ENCODE data around the gene SPAG9.

Gene SPAG9

DNA sequence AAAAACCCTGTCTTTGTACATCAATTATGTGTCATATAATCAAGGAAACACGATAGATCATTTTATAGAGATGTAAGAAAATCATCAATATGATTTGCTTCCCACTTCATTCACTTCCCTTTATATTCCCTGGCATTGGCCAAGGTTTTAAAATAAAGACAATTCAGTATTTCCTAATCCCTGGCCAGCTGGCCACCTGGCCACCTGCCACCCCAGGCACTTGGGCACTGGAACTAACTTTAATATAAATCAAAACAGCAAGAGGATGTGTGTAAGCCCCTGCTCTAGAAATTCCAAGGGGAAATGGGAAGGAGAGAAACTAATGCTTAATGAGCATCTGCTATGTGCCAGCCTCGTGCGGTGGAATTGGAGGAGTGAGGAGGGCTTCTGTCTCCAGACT is 195.9 kb downstream of the SPAG9 start:
- TF ChIP-seq, protein P1, sequence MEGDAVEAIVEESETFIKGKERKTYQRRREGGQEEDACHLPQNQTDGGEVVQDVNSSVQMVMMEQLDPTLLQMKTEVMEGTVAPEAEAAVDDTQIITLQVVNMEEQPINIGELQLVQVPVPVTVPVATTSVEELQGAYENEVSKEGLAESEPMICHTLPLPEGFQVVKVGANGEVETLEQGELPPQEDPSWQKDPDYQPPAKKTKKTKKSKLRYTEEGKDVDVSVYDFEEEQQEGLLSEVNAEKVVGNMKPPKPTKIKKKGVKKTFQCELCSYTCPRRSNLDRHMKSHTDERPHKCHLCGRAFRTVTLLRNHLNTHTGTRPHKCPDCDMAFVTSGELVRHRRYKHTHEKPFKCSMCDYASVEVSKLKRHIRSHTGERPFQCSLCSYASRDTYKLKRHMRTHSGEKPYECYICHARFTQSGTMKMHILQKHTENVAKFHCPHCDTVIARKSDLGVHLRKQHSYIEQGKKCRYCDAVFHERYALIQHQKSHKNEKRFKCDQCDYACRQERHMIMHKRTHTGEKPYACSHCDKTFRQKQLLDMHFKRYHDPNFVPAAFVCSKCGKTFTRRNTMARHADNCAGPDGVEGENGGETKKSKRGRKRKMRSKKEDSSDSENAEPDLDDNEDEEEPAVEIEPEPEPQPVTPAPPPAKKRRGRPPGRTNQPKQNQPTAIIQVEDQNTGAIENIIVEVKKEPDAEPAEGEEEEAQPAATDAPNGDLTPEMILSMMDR (IDR thresholded peaks at IDR 0.05; ENCODE audit: low read depth, low read length, missing control alignments) = no peak
- H3K4me3 ChIP-seq (replicated peaks; ENCODE audit: low read depth, low read length) = no peak overlapping the region
- no peak for DNase-seq (ENCODE audit: extremely low read depth, low read depth)

DNA sequence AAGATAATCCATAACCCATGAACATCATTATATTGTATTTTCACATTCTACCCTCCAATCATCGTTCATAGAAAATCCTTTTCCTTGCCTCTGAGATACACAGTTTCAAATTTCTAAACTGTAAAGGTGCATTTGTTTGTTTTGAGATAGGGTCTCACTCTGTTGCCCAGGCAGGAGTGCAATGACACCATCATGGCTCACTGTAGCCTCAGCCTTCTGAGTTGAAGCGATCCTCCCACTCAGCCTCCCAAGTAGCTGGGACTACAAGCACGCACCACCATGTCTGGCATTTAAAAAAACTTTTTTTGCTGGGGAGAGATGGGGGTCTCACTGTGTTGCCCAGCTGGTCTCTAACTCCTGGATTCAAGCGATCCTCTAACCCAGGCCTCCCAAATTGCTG is 196.4 kb downstream of the SPAG9 start:
- TF ChIP-seq, protein P1 (IDR thresholded peaks at IDR 0.05; ENCODE audit: low read depth, low read length, missing control alignments) = no peak
- no peak for DNase-seq (ENCODE audit: extremely low read depth, low read depth)

DNA sequence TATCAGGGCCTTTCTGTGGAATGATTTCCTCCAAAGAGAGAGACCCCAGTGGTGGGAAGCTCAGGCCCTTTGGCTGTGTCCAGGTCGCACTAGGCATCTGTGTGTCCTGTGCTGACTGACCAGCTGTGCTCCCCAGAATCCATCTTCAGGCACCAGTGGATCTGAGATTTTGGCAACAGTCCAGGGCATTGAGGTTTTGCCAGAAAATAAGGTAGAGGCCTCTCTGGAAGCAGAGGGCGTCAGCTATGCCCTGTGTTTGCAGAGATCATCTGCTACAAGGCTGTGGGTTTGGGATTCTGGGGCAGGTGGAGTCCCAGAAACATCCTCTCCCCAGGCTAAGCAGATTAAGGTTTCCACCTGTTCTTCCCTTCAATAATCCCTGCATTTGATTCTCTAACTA is 197.1 kb downstream of the SPAG9 start:
- H3K4me3 ChIP-seq (replicated peaks; ENCODE audit: low read depth, low read length) = no peak overlapping the region
- no peak for DNase-seq (ENCODE audit: extremely low read depth, low read depth)
- TF ChIP-seq, protein P1 (IDR thresholded peaks at IDR 0.05; ENCODE audit: low read depth, low read length, missing control alignments) = no peak

More for the DNA sequence above, 196.4 kb downstream of the SPAG9 start:
- H3K4me3 ChIP-seq (replicated peaks; ENCODE audit: low read depth, low read length) = no peak overlapping the region

DNA sequence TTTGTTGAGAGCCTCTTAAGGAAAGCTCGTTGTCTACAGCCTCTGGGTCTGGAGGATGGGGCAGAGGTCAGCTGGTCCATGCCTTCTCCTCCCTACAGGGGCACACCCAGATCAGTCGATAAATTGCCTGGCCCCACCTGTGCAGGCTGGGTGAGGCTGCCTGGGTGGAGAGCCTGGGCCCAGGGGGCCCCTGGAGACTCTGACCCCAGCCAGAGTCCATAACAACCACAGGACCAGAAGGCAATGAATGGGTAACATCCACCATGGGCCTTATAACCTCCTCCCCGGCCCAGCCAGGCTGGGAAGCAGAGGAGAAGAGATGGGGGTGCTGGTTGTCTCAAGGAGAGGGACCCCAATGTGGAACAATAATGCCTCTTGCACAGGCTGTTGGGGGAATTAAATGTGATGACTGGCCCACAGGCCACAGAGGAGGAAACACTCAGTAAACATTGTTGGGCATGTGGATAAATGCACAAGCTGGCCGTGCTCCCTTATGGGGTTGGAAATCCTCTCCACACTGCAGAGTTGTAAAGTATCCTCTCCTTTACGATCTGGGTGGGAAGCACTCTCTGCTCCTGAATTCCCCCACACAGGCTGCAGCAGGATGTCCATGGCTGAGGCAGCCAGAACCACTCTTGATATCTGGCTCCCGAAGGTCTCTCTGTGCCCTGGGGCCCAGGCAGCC is 197.8 kb downstream of the SPAG9 start:
- DNase-seq (ENCODE audit: extremely low read depth, low read depth) = no peak
- H3K4me3 ChIP-seq (replicated peaks; ENCODE audit: low read depth, low read length) = no peak overlapping the region
- TF ChIP-seq, protein P1 (IDR thresholded peaks at IDR 0.05; ENCODE audit: low read depth, low read length, missing control alignments) = no peak

DNA sequence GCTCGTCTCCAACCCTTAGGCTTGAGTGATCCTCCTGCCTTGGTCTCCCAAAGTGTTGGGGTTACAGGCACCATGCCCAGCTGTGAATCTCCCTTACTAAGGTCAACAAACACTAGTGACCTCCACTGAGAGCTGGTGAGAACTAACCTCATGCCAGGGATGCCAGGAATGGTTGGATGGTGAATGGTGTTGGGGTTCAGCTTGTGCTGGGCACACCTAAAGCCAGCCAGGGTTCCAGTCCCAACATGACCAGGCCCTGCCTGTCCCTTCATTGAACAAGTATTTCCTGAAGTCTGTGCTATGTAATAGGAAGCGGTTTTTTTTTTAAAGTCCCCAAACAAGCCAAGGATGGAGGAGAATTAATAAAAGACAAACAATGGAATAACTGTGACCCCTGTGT is 198.6 kb downstream of the SPAG9 start:
- TF ChIP-seq, protein P1 (IDR thresholded peaks at IDR 0.05; ENCODE audit: low read depth, low read length, missing control alignments) = no peak
- DNase-seq (ENCODE audit: extremely low read depth, low read depth) = no peak
- H3K4me3 ChIP-seq (replicated peaks; ENCODE audit: low read depth, low read length) = no peak overlapping the region

DNA sequence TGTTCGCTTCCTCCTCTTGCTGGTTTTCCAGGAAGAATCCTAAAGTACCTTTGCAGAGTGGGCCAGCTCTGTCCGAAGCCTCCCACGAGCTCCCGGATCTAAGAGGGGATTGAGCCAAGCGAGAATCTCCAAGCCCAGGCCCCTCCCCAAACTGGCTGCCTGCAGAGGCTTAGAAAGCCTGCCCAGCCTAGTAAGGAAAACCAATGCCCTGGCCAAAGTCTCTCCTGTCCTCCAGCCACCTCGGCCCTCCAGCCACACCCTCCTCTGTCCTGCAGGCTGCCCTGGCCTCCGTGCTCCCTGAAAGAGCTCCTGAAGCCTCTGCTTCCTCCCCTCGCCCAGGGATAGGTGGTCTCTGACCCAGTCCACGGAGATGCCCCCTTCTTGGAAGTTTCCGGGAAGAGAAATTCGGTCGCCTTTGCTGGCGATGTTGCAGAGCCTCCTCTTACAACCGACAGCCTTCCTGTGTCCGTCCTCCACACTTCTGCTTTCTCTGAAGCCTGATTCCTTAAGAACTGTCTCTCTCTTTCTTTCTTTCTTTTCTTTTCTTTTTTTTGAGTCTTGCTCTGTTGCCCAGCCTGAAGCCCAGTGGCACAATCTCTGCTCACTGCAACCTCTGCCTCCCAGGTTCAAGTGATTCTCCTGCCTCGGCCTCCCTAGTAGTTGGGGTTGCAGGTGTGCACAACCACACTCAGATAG is 199.6 kb downstream of the SPAG9 start:
- H3K4me3 ChIP-seq (replicated peaks; ENCODE audit: low read depth, low read length) = no peak overlapping the region
- DNase-seq (ENCODE audit: extremely low read depth, low read depth) = no peak
- TF ChIP-seq, protein P1 (IDR thresholded peaks at IDR 0.05; ENCODE audit: low read depth, low read length, missing control alignments) = no peak

Data from HFF-Myc (cell line).